HG03571 (cell line): ENCODE measurements around the gene SLC35A5.

Experiments
- ATAC-seq: cut with Tn5 transposase; IDR thresholded peaks from one replicate; pipeline ENCODE4 v1.9.1; 2021; ENCODE audit not compliant: unreplicated experiment

The SLC35A5 gene

DNA sequence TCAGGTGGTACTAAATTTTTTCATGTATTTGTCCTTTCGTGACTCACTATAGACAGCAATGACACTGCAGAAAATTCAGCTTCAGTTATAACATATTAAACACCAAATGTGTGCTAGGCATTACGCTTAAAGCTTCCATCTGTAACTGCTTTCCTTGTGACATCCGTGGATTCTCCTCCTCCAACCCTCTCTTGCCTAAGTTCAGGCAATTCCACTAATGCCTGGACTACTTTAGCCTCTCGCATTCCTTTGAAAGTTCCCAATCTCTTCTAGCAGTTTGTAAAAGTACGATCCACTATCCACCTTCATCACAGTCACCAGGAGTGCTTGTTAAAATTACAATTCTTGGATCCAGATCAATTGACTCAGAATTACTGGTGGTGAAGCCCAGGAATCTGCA is 61.4 kb downstream of the SLC35A5 start:
- ATAC-seq = no peak

DNA sequence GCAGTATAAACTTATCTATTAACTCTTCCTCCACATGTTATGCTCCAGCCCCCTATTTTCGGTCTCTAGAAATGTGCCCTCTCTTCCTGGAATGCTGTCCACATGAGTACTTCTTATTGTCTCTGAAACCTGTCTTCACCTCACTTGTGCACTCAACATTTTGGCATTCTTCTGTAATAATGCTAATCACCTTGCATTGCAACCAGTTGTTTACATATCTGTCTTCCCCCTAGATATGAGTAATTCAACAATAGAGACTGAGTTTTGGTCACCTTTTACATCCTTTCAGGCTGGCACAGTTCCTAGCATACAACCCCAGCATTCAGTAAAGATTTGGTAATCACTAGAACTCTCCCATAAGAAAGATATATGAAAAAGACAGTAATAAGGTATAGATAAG is 61.9 kb downstream of the SLC35A5 start:
- no peak for ATAC-seq

DNA sequence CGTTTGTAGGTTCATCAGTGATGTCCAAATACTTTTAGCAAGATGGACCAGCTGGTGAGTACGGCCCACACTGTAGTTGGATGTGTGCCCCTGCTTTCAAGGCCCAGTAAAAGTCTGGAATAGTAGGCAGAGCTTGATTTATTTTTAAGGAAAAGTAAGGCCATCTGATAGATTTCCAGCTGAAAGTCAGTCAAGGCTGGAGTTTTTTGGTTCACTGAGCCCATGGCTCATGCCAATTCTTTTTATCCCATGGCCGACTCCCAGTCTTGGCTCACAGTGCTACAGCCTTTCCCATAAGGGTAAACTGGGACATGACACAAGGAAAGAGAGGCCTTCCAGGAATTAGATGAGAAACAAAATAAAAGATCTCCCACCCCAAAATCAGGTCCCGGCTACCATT is 65.6 kb downstream of the SLC35A5 start:
- no peak for ATAC-seq

DNA sequence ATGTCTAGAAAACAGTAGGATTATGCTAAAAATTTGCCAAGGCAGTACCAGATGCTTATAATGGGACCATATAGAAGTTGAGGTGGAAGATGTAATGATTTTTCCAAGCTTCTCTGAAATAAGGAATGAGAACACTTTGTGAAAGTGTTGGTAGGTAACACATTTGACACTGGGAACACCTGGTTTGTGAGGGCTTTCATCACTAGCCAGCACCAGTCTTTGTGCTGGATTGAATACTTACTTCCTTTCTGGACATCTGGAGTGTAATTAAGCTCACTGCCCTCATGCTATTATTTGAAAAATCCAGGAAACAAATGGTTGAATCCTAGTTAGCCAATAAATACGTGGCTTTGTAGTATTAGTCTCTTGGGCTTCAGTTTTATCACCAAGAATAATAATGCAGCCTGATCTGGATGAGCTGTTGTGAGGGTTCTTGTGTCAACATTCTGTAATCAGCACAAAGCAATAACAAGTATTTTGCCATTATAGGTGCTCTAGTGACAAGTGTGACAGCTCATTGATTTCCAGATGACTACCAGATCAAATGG is 66.1 kb downstream of the SLC35A5 start:
- ATAC-seq = no peak

DNA sequence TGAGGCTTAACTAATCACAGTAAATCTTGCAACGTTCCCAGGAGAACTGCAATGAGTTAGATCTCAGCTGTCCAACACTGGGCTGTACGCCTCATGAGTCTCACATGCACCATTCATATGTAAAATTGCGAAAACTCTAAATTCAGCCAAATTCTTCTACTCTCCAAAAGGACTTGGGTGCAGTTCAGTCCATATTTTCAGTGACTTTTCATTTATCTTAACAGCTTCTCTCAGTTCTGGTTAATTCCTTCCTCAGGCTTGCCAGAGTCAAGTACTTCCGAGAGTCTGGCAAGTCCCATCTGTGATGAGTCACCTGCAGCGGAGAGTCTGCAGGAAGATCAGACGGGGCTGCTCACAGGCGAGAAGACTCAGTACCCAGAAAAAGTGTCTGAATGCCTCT is 67.6 kb downstream of the SLC35A5 start:
- no peak for ATAC-seq

DNA sequence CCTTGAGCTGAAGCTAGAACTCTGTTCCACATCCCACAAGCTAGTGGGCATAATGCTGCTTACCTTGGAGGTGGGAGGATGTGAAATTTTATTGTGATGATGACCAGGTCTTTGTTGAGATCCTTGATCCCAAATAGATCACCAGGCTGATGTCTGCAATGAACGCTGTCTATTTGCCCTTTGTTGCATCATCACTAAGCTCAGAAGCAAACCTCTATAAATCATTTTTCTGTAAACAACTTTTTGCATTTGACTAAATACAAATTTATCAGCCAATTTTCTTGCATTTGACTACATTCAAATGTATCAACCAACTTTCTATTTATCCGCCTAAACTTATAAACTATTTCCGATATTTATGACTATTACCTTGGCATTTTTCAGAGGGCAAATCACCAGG is 69.4 kb downstream of the SLC35A5 start:
- ATAC-seq = no peak

DNA sequence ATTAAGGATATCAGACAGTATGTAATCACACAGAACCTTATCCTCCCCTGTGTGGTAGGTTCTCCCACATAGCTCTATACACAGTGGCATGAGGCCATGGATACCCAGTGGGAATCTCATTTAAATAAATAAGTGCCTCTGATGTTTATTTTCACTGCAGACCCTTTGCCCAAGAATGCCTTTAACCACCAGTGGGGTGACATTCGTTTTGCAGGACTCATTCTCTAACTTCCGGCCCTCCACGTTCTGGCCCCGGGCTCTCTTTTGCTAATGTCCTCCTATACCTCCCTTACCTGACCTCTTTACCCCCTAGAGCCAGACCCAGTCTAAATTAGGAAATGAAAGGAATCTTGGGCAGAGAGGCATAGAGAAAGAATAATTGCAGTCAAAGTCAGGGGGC is 70.8 kb downstream of the SLC35A5 start:
- no peak for ATAC-seq

DNA sequence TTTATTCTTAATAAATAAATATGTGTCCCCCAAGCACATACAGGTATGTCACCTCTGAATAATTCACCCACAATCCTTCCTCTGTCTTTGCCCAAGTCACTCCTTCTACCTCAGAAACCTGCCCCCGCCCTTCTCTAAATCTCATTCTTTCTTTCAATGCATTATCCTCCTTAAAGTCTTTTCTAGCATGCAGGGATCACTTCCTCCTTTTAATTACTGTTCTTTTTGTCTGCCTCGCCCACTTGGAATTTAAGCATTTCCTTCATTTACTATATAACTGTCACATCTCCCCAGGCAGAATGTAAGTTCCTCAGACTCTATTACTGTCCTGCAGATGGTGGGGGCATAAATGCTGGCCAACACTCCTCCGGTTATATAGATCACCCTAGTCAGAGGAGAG is 71.3 kb downstream of the SLC35A5 start:
- ATAC-seq = no peak

DNA sequence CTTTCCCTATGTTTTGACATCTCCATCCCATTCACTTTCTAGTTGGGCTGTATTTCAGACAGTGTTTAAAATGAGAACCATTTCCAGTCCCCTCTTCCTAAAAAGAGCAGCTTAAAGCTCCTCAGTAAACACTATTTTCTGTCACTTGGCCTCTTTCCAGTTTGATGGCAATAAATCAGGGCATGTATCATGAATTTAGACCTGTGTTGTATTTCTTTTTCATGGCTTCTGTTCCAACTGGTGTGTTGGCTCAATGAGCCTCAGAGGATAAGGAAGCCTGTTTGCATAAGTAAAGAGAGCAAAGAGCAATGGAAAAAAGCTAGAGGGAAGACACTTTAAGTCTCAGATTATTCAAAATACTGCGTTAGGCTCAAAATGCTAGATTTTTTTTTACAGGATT is 71.9 kb downstream of the SLC35A5 start:
- ATAC-seq = no peak

DNA sequence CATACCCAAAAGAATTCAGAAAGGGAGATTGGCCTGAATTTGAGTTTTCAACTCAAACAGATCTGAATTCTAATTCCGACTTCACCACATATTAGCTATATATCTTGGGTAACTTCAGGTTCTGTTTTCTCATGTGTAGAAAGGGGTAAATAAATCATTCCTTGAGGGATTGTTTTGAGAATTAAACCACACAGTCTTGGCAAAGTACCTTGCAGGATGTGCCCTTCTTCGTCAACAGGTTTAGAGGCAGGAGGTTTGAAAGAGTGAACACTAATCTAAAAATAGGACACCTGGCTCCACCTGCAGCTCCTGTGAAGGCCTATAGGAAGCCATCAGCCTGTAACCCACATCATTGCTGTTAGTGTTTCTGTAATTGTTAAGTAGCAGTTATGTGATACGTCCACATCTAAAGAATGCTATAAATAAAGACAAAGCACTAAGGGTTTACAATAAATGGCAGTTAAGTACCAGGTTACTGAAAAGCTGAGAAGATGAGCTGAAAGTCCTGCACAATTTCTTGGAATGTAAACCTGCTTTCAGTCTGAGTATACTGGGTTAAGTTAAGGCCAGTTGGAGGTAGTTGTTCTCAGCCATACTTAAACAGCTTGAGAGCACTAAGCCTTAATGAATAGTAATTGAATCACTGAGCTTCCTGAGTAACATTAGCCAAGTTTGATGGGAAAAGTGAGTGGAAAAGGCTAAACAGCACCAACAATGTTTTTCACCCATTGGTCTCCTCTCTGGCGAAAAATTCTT is 73.1 kb downstream of the SLC35A5 start:
- ATAC-seq = no peak
